T-helper 2 cell treated with Interferon-gamma antibody and Interleukin-4, amounts not matched to agents 100 ng/mL and 5 ng/mL, for 36 hours (primary cell): ENCODE measurements around the gene ADCY5. TPM values are rescaled to one million over a fixed set of nuclear protein-coding genes. Genes with fewer than 3 reads are reported as not detected.
"Not testable (repeated sequence)": the region's sequence is repeated elsewhere in the genome, so short reads cannot be mapped to it uniquely, and the experiment has no call there.

ENCODE experiments used
- intact Hi-C: fragments of 100-400 bp; cut with micrococcal nuclease; formaldehyde crosslinking; loops from one replicate; pipeline ENCODE4 v1.15.1; 2023
- total RNA-seq: library from RNA; stranded (reverse); gene quantifications from 2 replicates; pipeline ENCODE4 v1.2.3, GENCODE V29; 2022

ADCY5 gene
- total RNA-seq, 1 donor from 2014 or later = not detected

DNA sequence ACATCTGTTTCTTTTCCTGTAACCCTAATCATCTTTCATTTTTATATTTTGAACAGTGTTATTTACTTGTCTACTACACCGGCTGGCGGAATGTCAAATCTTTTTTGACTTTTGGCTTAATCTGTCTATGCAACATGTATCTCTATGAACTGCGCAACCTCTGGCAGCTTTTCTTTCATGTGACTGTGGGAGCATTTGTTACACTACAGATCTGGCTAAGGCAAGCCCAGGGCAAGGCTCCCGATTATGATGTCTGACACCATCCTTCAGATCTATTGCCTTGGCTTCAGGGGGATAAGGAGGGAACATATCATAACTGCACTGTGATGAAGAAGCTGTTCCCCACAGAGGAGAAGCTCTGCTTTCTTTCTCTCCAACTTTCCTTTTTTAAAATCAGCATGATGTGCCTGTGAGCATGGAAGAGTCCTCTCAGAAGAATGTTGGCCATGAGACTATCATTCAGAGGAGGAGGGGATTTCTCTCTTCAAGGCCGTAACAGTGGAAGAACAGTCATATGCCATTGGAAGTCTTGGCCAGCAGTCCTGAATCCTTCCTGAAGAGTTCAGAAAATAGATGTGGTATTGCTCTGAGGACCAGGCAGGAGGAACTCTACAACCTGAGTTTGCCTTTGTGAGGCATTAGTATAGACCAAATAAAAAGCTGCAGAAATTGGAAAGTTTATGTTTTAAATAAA lies 177.3 kb downstream of the ADCY5 start:
- intact Hi-C loops = no loop called here

- intact Hi-C loops = no loop called here
These were observed 178.1 kb downstream of the ADCY5 start for GRCh38 chr3:123270818-123271217.

- intact Hi-C loops = no loop called here
These were observed 181.1 kb downstream of the ADCY5 start for GRCh38 chr3:123267821-123268220.

- intact Hi-C loops = loop anchor here (5.0 kb wide), 1 partner anchor 1717 kb away; the partner anchor contains the start of gene POLQ
These were observed 184.9 kb downstream of the ADCY5 start for GRCh38 chr3:123263941-123264340.

- intact Hi-C loops = loop anchor here (5.0 kb wide), 1 partner anchor 1716 kb away; the partner anchor contains the start of gene POLQ
These were observed 186.0 kb downstream of the ADCY5 start for GRCh38 chr3:123262868-123263267.

GRCh38 chr3:123262226-123262625 lies 186.7 kb downstream of the ADCY5 start:
- intact Hi-C loops = loop anchor here (5.0 kb wide), 1 partner anchor 1715 kb away; the partner anchor contains the start of gene POLQ

DNA sequence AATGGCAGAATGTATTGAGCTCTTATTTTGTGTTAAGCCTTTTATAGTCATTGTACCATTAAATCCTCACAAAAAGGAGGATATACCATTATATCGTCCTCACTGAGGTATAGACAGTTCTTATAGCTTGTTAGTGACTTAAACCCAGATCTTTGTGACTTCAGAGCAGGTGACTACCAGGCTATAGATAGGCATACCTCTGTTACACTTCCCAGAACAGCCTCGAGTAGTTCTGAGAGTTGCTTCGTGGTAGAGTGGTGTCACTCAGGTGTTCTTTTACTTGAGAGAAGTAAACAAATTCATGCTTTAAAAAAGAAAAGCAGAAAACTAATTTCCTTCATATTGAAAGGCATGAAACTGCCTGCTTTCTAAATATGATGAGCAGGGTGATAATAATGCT lies 187.2 kb downstream of the ADCY5 start:
- intact Hi-C loops = loop anchor here (5.0 kb wide), 1 partner anchor 1714 kb away; the partner anchor contains the start of gene POLQ

DNA sequence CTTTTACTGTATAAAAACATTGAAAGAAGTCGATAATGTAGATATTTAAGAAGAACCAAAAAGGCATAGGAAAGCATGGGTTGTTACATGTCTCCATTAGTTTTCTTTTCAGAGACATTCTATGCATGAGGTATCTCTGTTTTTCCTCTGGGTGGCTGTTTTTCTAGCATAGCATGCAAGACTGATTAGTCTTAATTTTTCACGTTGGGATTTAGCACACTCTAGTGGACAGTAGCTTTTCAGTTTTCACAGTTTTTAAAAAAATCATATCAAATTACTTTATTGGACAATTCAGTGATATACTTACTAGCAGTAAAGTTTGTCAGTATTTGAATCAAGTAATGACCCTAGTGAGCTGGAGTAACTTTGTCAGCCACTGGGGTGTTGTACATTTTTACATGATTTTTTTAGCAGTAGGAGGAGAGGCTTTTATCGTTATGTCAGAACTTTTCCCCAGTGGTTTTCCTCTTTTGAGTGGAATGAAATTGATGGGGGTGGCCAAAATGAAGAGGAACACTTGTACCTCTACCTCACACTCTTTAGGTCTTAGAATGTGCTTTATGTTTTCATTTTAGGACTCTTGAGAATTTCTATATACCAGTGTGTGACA lies 190.0 kb downstream of the ADCY5 start:
- intact Hi-C loops = loop anchor here (5.0 kb wide), 1 partner anchor 232 kb away; the partner anchor contains the start of gene SEMA5B

DNA sequence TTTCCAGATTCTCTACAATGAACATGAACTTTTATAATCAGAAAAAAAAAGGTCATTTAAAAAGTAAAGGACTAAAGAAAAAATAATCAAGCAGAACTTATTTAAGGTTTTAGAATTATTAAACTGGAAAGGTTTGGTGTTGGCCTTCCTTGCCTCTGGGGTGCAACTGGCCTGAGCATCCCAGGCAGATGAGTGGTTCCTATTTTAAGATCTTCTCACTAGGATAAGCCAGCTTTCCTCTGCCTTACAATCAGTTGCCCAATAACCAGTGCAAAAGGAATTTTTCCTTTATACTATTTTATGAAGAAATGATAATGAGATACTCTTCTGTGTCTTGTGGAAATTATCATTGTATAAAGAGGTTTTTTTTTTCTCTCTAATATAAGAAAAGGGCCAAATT lies 190.5 kb downstream of the ADCY5 start:
- intact Hi-C loops = loop anchor here (5.0 kb wide), 1 partner anchor 231 kb away; the partner anchor contains the start of gene SEMA5B

DNA sequence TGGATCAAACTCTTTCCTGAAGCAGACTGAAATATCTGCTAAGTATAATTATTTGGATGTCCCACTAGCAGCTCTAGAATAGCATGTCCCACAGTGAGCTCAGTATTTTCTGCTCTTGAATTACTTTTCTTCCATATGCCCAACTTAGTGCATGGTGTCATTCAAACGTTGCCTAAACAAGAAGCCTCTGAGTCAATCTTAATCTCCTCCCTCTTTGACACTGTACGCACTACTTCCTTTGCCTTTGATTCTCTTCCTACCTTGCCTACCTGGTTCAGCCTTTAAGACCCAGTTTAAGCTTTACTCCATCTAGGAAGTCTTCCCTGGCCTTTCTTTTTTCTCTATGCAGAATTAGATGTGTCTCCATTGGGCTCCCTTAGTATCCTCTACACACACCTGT lies 192.6 kb downstream of the ADCY5 start:
- intact Hi-C loops = loop anchor here (5.0 kb wide), 1 partner anchor 229 kb away; the partner anchor contains the start of gene SEMA5B

GRCh38 chr3:123246866-123247265 lies 202.0 kb downstream of the ADCY5 start:
- intact Hi-C loops = no loop called here

DNA sequence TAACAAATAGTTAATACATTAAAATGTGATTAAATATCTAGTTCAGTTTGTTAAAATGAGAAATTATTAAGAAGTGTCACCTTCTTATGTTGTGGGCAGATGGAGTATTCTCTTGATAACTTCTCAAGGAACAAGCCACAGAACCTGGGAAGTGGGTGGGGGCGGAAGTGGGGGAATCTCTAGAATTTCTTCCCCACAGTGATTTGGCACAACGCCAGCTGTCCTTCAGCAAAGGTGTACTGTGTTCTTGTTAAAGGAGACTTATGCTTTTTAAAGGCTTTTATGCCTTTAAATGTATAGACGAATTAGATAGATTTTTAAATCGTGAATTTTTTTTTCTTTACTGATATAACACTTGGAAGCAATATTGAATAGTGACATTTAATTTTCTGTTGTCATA lies 204.8 kb downstream of the ADCY5 start:
- intact Hi-C loops = no loop called here

- intact Hi-C loops = no loop called here
These were observed 209.1 kb downstream of the ADCY5 start for GRCh38 chr3:123239756-123240155.

DNA sequence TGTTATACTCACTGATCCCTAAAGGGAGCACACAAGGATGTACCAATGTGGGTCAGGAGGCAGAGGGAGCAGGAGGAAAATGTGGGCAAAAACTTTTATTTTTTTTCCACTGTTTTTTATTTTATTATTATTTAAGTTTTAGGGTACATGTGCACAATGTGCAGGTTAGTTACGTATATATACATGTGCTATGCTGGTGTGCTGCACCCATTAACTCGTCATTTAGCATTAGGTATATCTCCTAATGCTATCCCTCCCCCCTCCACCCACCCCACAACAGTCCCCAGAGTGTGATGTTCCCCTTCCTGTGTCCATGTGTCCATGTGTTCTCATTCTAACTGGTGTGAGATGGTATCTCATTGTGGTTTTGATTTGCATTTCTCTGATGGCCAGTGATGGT lies 209.7 kb downstream of the ADCY5 start:
- intact Hi-C loops = not testable (repeated sequence)

DNA sequence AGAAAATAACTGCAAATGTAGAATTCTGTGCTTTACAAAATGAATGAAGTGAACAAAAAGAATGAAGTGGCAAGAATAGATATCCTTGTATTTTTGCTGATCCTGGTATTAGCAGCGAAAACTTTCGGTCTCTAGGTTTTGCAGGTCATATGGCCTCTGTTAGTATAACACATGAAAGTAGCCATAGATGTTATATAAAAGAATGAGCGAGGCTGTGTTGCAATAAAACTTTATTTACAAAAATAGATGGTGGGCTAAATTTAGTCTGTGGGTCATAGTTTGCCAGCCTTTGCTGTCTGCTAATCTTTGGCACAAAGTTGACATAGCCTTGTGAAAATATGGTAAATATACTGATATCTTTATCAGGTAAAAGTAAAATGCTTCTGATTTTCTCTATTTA lies 212.0 kb downstream of the ADCY5 start:
- intact Hi-C loops = no loop called here

Other genes starting within 250 kb of the ADCY5 start
- 14.9 and 18.0 TPM in 2 replicates for gene SEC22A, start 247.1 kb downstream of the ADCY5 start, total RNA-seq
- gene HACD2, start 136.0 kb upstream of the ADCY5 start, total RNA-seq = 24.2 and 24.9 TPM in 2 replicates